HepG2 (cell line): ENCODE measurements around the gene PBOV1. TPM values are rescaled to one million over a fixed set of nuclear protein-coding genes. Genes with fewer than 3 reads are reported as not detected.

Experiments used
- BHLHE40 ChIP-seq: IDR thresholded peaks from 2 replicates; pipeline ENCODE4 v1.6.1; 2011; ENCODE audit warnings: low read length, improper control_type of control experiment
- CBX5 ChIP-seq: sonication (generic); formaldehyde crosslinking; IDR thresholded peaks from 2 replicates; pipeline ENCODE4 v1.4.0; 2020; ENCODE audit warnings: missing genetic modification reagents, borderline replicate concordance
- CREM ChIP-seq, 2 experiments: sonication (generic) in 1 of 2; formaldehyde crosslinking in 1 of 2; IDR thresholded peaks; 2 replicates each; pipeline versions ENCODE4 v1.4.0 to v1.6.1; 2016 to 2020; ENCODE audit warnings: antibody characterized with exemption in 1 of 2, mild to moderate bottlenecking in 1 of 2, missing genetic modification reagents in 1 of 2
- KDM5A ChIP-seq: fragments of 200-600 bp; sonication (generic); IDR thresholded peaks from 2 replicates; pipeline ENCODE4 v1.7.0; 2018; ENCODE audit warnings: antibody characterized with exemption, mild to moderate bottlenecking, low read length, borderline replicate concordance
- SCMH1 ChIP-seq: sonication (generic); formaldehyde crosslinking; IDR thresholded peaks from 2 replicates; pipeline ENCODE4 v1.9.0; 2021; ENCODE audit warnings: missing genetic modification reagents, mild to moderate bottlenecking, borderline replicate concordance
- ZNF205 ChIP-seq: IDR thresholded peaks from 2 replicates; pipeline ENCODE4 v1.6.1; 2018; ENCODE audit warnings: missing biosample characterization, missing genetic modification reagents
- ZNF251 ChIP-seq: sonication (generic); formaldehyde crosslinking; IDR thresholded peaks from 2 replicates; pipeline ENCODE4 v1.9.0; 2021; ENCODE audit warnings: mild to moderate bottlenecking, missing genetic modification reagents
- ZNF354B ChIP-seq: sonication (generic); formaldehyde crosslinking; IDR thresholded peaks from 2 replicates; pipeline ENCODE4 v1.8.0; 2022; ENCODE audit warnings: mild to moderate bottlenecking, missing genetic modification reagents
- ZNF605 ChIP-seq: sonication (generic); formaldehyde crosslinking; IDR thresholded peaks from 2 replicates; pipeline ENCODE4 v1.8.0; 2022; ENCODE audit warnings: mild to moderate bottlenecking, missing genetic modification reagents
- ZNF724P ChIP-seq: sonication (generic); formaldehyde crosslinking; IDR thresholded peaks from 2 replicates; pipeline ENCODE4 v1.8.0; 2022; ENCODE audit warnings: missing genetic modification reagents, borderline replicate concordance
- polyA plus RNA-seq, 8 experiments: library from polyadenylated mRNA; depleted of rRNA in 3 of 8; stranded (reverse) in 7 of 8; unstranded in 1 of 8; fragments of >200 nt; fragmentation: Illumina TruSeq in 4 of 8; extraction: Trizol in 4 of 8; gene quantifications; 2 replicates each; pipeline versions ENCODE4 v1.2.1 to v1.2.3, GENCODE V29; 2011 to 2016; ENCODE audit warnings: low read depth in 4 of 8, missing spikeins in 1 of 8, mixed read lengths in 1 of 8; ENCODE audit not compliant: insufficient read depth in 1 of 8
- total RNA-seq, 5 experiments: library from RNA; depleted of rRNA; stranded (reverse); fragments of >200 nt; fragmentation: Illumina TruSeq; extraction: Trizol; gene quantifications; 2 replicates each; pipeline ENCODE4 v1.2.3, GENCODE V29; 2016; ENCODE audit warnings: low read depth in 1 of 5
- TF ChIP-seq, protein P1 (sequence below): sonication (generic); formaldehyde crosslinking; IDR thresholded peaks from 2 replicates; pipeline ENCODE4; 2020; ENCODE audit warnings: missing genetic modification reagents, mild to moderate bottlenecking, borderline replicate concordance
- TF ChIP-seq, protein P2 (sequence below): sonication (generic); formaldehyde crosslinking; IDR thresholded peaks from 2 replicates; pipeline ENCODE4 v1.5.0; 2020; ENCODE audit warnings: missing genetic modification reagents, mild to moderate bottlenecking, borderline replicate concordance
- TF ChIP-seq, protein P3 (sequence below): fragments of 450-650 bp; IDR thresholded peaks from 2 replicates; pipeline ENCODE4 v1.6.1; 2016
- TF ChIP-seq, protein P4 (sequence below): sonication (generic); formaldehyde crosslinking; IDR thresholded peaks from 2 replicates; pipeline ENCODE4 v1.4.0; 2020; ENCODE audit warnings: low read depth, missing genetic modification reagents
- TF ChIP-seq, protein P5 (sequence below): sonication (generic); formaldehyde crosslinking; IDR thresholded peaks from 2 replicates; pipeline ENCODE4 v1.4.0; 2020; ENCODE audit warnings: missing genetic modification reagents, borderline replicate concordance

Gene PBOV1
- total and polyA plus RNA-seq, 2 of the 13 experiments (the other 11 are each of a cell fraction or from before 2014, with no cell fraction given) = not detected

DNA sequence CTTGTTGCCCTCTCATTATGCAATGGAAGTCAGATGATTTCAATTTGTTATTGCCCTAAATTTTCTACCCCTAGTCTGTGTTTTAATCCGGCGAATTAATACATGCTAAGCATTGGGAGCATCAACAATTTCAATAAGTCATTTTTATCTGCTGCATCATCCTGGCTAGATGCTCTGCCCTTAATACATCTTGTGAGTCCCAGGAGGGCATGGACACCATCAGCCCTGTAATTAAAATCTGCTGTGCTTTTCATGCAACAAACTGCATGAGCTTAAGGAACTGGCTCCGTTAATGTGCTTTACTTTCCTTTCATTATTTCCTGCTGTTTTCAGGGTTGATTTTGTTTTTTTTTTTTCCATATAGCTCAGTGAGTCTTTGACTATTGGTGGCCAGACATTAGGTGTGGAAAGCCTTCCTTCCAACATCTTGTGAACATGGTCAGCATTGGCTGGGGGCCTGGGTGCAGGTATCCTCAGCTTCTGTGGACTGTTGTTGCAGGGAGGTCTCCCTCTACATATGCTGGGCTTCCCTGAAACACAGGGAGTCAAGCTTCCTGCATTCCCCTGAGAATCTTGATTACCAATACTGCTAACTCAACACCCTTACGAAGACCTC, 8.5 kb upstream of the PBOV1 start (continued):
- TF ChIP-seq, protein P1, sequence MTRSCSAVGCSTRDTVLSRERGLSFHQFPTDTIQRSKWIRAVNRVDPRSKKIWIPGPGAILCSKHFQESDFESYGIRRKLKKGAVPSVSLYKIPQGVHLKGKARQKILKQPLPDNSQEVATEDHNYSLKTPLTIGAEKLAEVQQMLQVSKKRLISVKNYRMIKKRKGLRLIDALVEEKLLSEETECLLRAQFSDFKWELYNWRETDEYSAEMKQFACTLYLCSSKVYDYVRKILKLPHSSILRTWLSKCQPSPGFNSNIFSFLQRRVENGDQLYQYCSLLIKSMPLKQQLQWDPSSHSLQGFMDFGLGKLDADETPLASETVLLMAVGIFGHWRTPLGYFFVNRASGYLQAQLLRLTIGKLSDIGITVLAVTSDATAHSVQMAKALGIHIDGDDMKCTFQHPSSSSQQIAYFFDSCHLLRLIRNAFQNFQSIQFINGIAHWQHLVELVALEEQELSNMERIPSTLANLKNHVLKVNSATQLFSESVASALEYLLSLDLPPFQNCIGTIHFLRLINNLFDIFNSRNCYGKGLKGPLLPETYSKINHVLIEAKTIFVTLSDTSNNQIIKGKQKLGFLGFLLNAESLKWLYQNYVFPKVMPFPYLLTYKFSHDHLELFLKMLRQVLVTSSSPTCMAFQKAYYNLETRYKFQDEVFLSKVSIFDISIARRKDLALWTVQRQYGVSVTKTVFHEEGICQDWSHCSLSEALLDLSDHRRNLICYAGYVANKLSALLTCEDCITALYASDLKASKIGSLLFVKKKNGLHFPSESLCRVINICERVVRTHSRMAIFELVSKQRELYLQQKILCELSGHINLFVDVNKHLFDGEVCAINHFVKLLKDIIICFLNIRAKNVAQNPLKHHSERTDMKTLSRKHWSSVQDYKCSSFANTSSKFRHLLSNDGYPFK (CRISPR knock-in tag) = no peak
- TF ChIP-seq, protein P2, sequence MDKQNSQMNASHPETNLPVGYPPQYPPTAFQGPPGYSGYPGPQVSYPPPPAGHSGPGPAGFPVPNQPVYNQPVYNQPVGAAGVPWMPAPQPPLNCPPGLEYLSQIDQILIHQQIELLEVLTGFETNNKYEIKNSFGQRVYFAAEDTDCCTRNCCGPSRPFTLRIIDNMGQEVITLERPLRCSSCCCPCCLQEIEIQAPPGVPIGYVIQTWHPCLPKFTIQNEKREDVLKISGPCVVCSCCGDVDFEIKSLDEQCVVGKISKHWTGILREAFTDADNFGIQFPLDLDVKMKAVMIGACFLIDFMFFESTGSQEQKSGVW (CRISPR knock-in tag) = no peak
- 0 out of 2 replicates have a peak, but pooled peaks have one; percentile 43 for TF ChIP-seq ZNF205
- TF ChIP-seq, protein P3, sequence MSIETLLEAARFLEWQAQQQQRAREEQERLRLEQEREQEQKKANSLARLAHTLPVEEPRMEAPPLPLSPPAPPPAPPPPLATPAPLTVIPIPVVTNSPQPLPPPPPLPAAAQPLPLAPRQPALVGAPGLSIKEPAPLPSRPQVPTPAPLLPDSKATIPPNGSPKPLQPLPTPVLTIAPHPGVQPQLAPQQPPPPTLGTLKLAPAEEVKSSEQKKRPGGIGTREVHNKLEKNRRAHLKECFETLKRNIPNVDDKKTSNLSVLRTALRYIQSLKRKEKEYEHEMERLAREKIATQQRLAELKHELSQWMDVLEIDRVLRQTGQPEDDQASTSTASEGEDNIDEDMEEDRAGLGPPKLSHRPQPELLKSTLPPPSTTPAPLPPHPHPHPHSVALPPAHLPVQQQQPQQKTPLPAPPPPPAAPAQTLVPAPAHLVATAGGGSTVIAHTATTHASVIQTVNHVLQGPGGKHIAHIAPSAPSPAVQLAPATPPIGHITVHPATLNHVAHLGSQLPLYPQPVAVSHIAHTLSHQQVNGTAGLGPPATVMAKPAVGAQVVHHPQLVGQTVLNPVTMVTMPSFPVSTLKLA = no peak
- peak; percentile 87 for TF ChIP-seq ZNF605 (CRISPR knock-in tag)
- no peak for TF ChIP-seq CBX5
- no peak for TF ChIP-seq ZNF354B
- TF ChIP-seq, protein P4, sequence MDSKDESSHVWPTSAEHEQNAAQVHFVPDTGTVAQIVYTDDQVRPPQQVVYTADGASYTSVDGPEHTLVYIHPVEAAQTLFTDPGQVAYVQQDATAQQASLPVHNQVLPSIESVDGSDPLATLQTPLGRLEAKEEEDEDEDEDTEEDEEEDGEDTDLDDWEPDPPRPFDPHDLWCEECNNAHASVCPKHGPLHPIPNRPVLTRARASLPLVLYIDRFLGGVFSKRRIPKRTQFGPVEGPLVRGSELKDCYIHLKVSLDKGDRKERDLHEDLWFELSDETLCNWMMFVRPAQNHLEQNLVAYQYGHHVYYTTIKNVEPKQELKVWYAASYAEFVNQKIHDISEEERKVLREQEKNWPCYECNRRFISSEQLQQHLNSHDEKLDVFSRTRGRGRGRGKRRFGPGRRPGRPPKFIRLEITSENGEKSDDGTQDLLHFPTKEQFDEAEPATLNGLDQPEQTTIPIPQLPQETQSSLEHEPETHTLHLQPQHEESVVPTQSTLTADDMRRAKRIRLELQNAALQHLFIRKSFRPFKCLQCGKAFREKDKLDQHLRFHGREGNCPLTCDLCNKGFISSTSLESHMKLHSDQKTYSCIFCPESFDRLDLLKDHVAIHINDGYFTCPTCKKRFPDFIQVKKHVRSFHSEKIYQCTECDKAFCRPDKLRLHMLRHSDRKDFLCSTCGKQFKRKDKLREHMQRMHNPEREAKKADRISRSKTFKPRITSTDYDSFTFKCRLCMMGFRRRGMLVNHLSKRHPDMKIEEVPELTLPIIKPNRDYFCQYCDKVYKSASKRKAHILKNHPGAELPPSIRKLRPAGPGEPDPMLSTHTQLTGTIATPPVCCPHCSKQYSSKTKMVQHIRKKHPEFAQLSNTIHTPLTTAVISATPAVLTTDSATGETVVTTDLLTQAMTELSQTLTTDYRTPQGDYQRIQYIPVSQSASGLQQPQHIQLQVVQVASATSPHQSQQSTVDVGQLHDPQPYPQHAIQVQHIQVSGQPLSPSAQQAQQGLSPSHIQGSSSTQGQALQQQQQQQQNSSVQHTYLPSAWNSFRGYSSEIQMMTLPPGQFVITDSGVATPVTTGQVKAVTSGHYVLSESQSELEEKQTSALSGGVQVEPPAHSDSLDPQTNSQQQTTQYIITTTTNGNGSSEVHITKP (CRISPR knock-in tag) = 0 out of 2 replicates have a peak, but pooled peaks have one; percentile 8
- no peak for TF ChIP-seq ZNF251 (CRISPR knock-in tag)
- TF ChIP-seq, protein P5, sequence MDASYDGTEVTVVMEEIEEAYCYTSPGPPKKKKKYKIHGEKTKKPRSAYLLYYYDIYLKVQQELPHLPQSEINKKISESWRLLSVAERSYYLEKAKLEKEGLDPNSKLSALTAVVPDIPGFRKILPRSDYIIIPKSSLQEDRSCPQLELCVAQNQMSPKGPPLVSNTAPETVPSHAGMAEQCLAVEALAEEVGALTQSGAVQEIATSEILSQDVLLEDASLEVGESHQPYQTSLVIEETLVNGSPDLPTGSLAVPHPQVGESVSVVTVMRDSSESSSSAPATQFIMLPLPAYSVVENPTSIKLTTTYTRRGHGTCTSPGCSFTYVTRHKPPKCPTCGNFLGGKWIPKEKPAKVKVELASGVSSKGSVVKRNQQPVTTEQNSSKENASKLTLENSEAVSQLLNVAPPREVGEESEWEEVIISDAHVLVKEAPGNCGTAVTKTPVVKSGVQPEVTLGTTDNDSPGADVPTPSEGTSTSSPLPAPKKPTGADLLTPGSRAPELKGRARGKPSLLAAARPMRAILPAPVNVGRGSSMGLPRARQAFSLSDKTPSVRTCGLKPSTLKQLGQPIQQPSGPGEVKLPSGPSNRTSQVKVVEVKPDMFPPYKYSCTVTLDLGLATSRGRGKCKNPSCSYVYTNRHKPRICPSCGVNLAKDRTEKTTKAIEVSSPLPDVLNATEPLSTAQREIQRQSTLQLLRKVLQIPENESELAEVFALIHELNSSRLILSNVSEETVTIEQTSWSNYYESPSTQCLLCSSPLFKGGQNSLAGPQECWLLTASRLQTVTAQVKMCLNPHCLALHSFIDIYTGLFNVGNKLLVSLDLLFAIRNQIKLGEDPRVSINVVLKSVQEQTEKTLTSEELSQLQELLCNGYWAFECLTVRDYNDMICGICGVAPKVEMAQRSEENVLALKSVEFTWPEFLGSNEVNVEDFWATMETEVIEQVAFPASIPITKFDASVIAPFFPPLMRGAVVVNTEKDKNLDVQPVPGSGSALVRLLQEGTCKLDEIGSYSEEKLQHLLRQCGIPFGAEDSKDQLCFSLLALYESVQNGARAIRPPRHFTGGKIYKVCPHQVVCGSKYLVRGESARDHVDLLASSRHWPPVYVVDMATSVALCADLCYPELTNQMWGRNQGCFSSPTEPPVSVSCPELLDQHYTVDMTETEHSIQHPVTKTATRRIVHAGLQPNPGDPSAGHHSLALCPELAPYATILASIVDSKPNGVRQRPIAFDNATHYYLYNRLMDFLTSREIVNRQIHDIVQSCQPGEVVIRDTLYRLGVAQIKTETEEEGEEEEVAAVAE (CRISPR knock-in tag) = peak; percentile 71; the same call in 1 of the 2 replicates
- no peak for TF ChIP-seq SCMH1 (CRISPR knock-in tag)
- no peak for TF ChIP-seq CREM (IDR thresholded peaks at IDR 0.05)
- TF ChIP-seq CREM (CRISPR knock-in tag; IDR thresholded peaks at IDR 0.05) = no peak
- no peak for TF ChIP-seq KDM5A
- TF ChIP-seq ZNF724P (CRISPR knock-in tag) = no peak
- TF ChIP-seq BHLHE40 = no peak
